GM12891 (cell line): ENCODE measurements around the gene KLHL21.

Experiments used
- PAX5 ChIP-seq: IDR thresholded peaks from 2 replicates; pipeline ENCODE4 v1.6.1; 2011; ENCODE audit warnings: low read length, moderate library complexity, mild to moderate bottlenecking; ENCODE audit not compliant: insufficient read depth, severe bottlenecking
- POLR2A ChIP-seq: IDR thresholded peaks from 2 replicates; pipeline ENCODE4 v1.6.1; 2011; ENCODE audit warnings: low read depth, low read length, control low read depth
- POLR2AphosphoS5 ChIP-seq: IDR thresholded peaks from 2 replicates; pipeline ENCODE4 v1.6.1; 2011; ENCODE audit warnings: low read depth, low read length, control low read depth
- SPI1 ChIP-seq: IDR thresholded peaks from 2 replicates; pipeline ENCODE4 v1.6.1; 2011; ENCODE audit warnings: low read depth, low read length, control low read depth
- TAF1 ChIP-seq: IDR thresholded peaks from 2 replicates; pipeline ENCODE4 v1.6.1; 2011; ENCODE audit warnings: low read depth, low read length, control low read depth

DNA sequence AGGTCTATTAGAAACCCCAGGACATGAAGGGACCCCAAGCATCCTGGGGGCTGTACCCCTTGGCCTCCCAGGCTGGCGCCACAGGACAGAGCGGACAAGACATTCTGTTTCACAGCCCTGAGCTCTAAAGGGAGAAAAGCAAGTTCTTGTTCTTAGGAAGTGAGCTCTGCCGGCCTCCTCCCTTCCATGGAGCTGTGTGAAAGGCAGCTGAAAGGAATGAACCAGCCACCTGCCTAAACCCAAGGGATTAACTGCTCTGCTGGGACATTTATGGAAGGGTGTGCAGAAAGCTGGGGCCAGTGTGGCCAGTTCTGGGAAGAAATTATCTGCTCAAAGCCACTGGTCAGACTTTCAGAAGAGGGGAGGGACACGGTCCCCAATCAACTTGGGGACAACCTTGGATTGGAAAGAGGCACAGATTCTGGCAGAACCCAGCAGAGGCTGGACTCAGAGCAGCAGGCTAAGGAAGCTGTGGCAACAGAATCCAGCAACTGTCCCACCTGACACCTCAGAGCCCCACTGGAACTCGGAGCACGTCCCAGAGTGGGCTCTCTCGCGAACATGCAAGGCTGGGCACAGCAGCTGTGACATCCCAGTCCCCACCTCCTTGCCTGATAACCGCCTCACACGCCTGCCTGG is 2.1 kb downstream of the KLHL21 start:
- TF ChIP-seq POLR2A, result no peak
- no peak for TF ChIP-seq SPI1
- TF ChIP-seq POLR2AphosphoS5, result no peak
- TF ChIP-seq TAF1, result no peak
- no peak for TF ChIP-seq PAX5
